ENCODE measurements around the gene TIPARP. TPM values are rescaled to one million over a fixed set of nuclear protein-coding genes. Genes with fewer than 3 reads are reported as not detected.

TIPARP gene
- total RNA-seq, 3 donors from 2014 or later (not counting 1 experiment from before 2014, with no cell fraction given) = 129 to 249 (median 147) TPM

DNA sequence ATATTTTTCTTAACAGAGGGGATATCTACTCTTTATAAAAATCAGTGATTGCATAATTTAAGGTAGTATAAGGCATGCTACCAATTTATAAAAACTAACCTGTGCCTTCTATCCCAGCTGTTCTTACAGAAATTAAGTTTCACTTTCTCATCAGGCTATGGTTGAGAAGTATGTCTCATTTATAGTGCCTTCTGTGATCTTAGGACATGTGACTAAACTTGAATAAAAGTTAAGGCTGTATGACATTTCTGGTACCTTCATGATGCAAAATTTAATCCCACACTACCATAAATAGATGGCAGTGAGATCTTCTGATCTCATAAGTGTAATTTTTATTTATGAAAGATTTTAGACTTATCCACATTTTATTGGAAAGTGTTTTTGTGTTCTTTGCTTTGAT, 12.6 kb downstream of the TIPARP start:
- no peaks in the 10 kb centered on the region for H3K27me3 Mint-ChIP-seq (ENCODE audit: low read depth in 2 of 2)
- Histone ChIP-seq H3K9me3 (ENCODE audit: control insufficient read depth, insufficient read depth, low read length) (no peaks in the 10 kb centered on the region), H3K4me1 (ENCODE audit: control insufficient read depth, insufficient read depth, low read length) (peaks cover 8% of the 10 kb centered on the region), H3K36me3 (ENCODE audit: control insufficient read depth, insufficient read depth, low read length) (peaks cover 8% of the 10 kb centered on the region), H3K27ac (ENCODE audit: low read length) (no peak overlapping the region), H3K4me3 (ENCODE audit: low read length) (no peak overlapping the region), H3K27me3 (ENCODE audit: control insufficient read depth, insufficient read depth, low read length) (no peaks in the 10 kb centered on the region)
- ATAC-seq = peak; percentile 62 to 71 (median 68)
- peak overlapping the region; percentile 43 for H3K4me3 Mint-ChIP-seq
- TF ChIP-seq, protein P1, sequence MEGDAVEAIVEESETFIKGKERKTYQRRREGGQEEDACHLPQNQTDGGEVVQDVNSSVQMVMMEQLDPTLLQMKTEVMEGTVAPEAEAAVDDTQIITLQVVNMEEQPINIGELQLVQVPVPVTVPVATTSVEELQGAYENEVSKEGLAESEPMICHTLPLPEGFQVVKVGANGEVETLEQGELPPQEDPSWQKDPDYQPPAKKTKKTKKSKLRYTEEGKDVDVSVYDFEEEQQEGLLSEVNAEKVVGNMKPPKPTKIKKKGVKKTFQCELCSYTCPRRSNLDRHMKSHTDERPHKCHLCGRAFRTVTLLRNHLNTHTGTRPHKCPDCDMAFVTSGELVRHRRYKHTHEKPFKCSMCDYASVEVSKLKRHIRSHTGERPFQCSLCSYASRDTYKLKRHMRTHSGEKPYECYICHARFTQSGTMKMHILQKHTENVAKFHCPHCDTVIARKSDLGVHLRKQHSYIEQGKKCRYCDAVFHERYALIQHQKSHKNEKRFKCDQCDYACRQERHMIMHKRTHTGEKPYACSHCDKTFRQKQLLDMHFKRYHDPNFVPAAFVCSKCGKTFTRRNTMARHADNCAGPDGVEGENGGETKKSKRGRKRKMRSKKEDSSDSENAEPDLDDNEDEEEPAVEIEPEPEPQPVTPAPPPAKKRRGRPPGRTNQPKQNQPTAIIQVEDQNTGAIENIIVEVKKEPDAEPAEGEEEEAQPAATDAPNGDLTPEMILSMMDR (IDR thresholded peaks at IDR 0.05) = no peak
- DNase-seq = peak in 1 of 2 donors; percentile 39
- H3K36me3 Mint-ChIP-seq = peaks cover under 1% of the 10 kb centered on the region
- peak overlapping the region; percentile 49 to 56 for H3K27ac Mint-ChIP-seq
- H3K4me1 Mint-ChIP-seq = peaks cover 68 to 79% of the 10 kb centered on the region in 2 donors
- intact Hi-C loops (cut with micrococcal nuclease) = no loop called here
- no peaks in the 10 kb centered on the region for H3K9me3 Mint-ChIP-seq

DNA sequence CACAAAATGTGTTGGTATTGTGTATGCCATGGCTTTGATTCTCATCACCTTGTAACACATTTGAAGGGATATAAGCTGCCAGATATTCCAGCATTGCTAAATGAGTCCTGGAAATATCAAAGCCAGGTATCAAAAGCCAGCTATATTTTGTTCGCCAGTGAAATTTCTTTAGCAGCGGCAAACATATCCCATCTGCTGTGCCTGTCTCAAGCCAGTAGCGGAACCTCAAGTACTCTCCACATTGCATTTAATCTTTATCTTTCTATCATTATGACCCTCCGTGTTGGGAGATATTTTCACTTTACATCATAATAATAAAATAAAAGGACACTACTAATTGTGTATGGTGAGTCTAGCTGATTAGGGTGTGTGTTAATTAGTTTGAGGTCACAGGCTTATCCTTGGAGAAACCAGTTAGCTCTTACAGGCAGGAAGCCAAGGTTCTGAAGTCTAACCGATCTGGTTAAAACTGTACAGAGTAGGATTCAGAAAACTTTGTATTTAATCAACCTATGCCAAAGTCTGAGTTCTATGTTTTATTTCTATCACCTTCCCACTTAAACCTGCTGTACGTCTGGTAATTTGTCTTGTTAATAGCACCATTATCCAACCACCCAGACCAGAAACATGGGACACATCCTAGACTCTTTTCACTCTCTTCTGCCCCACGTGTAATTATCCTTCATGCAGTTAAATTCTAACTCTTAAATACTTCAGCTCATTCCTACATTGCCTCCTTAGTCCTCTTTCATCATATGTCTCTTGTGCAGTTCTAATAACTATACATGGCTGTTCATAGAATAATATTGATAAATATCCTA, 14.5 kb downstream of the TIPARP start:
- 93% methylated on average over 6 of the region's 7 CpGs for WGBS (ENCODE audit: insufficient coverage)
- no peak for ATAC-seq
- no peak overlapping the region for H3K27ac ChIP-seq (ENCODE audit: low read length)
- DNase-seq = no peak
- peaks cover 8% of the 10 kb centered on the region for H3K36me3 ChIP-seq (ENCODE audit: control insufficient read depth, insufficient read depth, low read length)
- Mint-ChIP-seq H3K4me1 (peaks cover 72 to 75% of the 10 kb centered on the region in 2 donors), H3K27ac (peak overlapping the region in 1 of 2 donors; percentile 41), H3K27me3 (ENCODE audit: low read depth in 2 of 2) (no peaks in the 10 kb centered on the region), H3K4me3 (no peak overlapping the region), H3K36me3 (no peaks in the 10 kb centered on the region), H3K9me3 (no peaks in the 10 kb centered on the region)
- intact Hi-C loops (cut with micrococcal nuclease) = no loop called here
- H3K9me3 ChIP-seq (ENCODE audit: control insufficient read depth, insufficient read depth, low read length) = no peaks in the 10 kb centered on the region
- no peak overlapping the region for H3K4me3 ChIP-seq (ENCODE audit: low read length)
- no peaks in the 10 kb centered on the region for H3K27me3 ChIP-seq (ENCODE audit: control insufficient read depth, insufficient read depth, low read length)
- peaks cover 8% of the 10 kb centered on the region for H3K4me1 ChIP-seq (ENCODE audit: control insufficient read depth, insufficient read depth, low read length)
- TF ChIP-seq, protein P1 (IDR thresholded peaks at IDR 0.05) = no peak

DNA sequence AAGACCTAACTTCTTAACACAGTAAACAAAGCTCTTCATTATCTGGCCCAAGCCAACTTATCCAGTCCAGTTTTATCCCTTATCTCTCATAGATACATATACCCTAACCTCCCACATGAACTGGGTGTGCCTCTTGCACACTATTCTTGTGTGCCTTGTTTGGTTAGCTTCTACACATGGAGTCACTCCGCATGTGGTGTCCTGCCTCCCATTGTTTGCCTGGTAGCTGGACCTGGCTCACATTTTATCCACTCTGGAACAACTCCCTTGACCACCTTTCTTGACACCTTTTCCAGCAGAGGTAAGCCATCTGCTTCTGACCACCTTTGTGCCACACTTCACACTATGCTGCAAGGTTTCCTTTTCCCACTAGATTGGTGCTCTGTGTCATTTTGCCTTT, 15.2 kb downstream of the TIPARP start:
- Mint-ChIP-seq H3K27ac (peak overlapping the region in 1 of 2 donors; percentile 41), H3K36me3 (no peaks in the 10 kb centered on the region), H3K4me3 (peak overlapping the region; percentile 29), H3K4me1 (peaks cover 71 to 76% of the 10 kb centered on the region in 2 donors), H3K27me3 (ENCODE audit: low read depth in 2 of 2) (no peaks in the 10 kb centered on the region), H3K9me3 (no peaks in the 10 kb centered on the region)
- H3K36me3 ChIP-seq (ENCODE audit: control insufficient read depth, insufficient read depth, low read length) = peaks cover 12% of the 10 kb centered on the region
- H3K27me3 ChIP-seq (ENCODE audit: control insufficient read depth, insufficient read depth, low read length) = no peaks in the 10 kb centered on the region
- H3K4me1 ChIP-seq (ENCODE audit: control insufficient read depth, insufficient read depth, low read length) = peaks cover 8% of the 10 kb centered on the region
- no peak overlapping the region for H3K27ac ChIP-seq (ENCODE audit: low read length)
- no peak overlapping the region for H3K4me3 ChIP-seq (ENCODE audit: low read length)
- H3K9me3 ChIP-seq (ENCODE audit: control insufficient read depth, insufficient read depth, low read length) = no peaks in the 10 kb centered on the region
- ATAC-seq (no peak), DNase-seq (no peak)
- TF ChIP-seq, protein P1 (IDR thresholded peaks at IDR 0.05) = no peak
- intact Hi-C loops (cut with micrococcal nuclease) = no loop called here
- WGBS (ENCODE audit: insufficient coverage) = 0% methylated on average over 1 of the region's 1 CpG
